ENCODE results near the gene TMIGD1. TPM values are rescaled to one million over a fixed set of nuclear protein-coding genes. Genes with fewer than 3 reads are reported as not detected.
A peak's percentile ranks its signal among the peaks of the same experiment; 100 is the strongest.

TMIGD1 gene
- total and polyA plus RNA-seq, 4 donors: not detected

- Histone ChIP-seq H3K27me3 (ENCODE audit: control insufficient read depth in 3 of 3, insufficient read depth in 3 of 3, low read length in 2 of 3) (no peaks in the 10 kb centered on the region), H3K4me1 (ENCODE audit: control insufficient read depth in 5 of 5, insufficient read depth in 5 of 5, low read length in 5 of 5) (peaks cover 4 to 25% (median 10%) of the 10 kb centered on the region in 5 donors), H3K36me3 (ENCODE audit: control insufficient read depth in 4 of 4, insufficient read depth in 4 of 4, low read length in 4 of 4) (no peaks in the 10 kb centered on the region), H3K9ac (ENCODE audit: insufficient read depth in 1 of 2, low read length in 2 of 2) (no peak overlapping the region), H3K9me3 (ENCODE audit: control insufficient read depth in 4 of 4, insufficient read depth in 3 of 4, low read length in 3 of 4) (no peaks in the 10 kb centered on the region), H3K27ac (ENCODE audit: low read depth in 1 of 2, low read length in 1 of 2) (peak overlapping the region; percentile 55 to 62), H3K4me3 (no peak overlapping the region)
- ATAC-seq (ENCODE audit: insufficient read depth, low FRiP score): no peak
- TF ChIP-seq CTCF (IDR thresholded peaks at IDR 0.05; ENCODE audit: control extremely low read depth, extremely low read depth): no peak
- no peak for DNase-seq
- 80 to 86% methylated on average over 5 of the region's 5 CpGs for WGBS, 2 donors
Observed at GRCh38 chr17:30341703-30342249, 7.9 kb upstream of the TMIGD1 start.

DNA sequence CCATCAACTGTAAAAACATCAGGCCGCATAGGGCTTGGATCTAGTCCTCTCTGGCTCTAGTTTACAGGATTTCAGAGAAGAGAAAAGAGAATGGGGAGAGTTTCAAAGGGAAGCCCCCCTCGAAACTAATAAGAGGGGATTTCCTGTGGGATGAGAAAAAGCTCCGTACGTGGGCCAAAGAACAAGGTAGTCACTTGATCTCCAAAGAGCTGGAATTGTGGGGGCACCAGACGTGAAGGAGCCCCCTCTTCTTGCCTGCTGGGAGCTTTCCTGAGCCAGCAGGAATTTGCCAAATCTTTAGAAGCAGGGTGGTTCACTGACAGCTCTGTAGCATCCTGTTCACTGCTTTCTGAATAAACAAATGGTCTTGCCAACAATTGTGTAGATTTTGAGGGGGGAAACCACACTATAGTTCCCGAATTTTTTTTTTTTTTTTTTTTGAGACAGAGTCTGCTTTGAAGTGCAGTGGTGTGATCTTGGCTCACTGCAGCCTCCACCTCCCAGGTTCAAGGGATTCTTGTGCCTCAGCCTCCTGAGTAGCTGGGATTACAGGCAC is 7.0 kb upstream of the TMIGD1 start:
- Histone ChIP-seq H3K36me3 (ENCODE audit: control insufficient read depth in 4 of 4, insufficient read depth in 4 of 4, low read length in 4 of 4) (no peaks in the 10 kb centered on the region), H3K9me3 (ENCODE audit: control insufficient read depth in 4 of 4, insufficient read depth in 3 of 4, low read length in 3 of 4) (no peaks in the 10 kb centered on the region), H3K27ac (ENCODE audit: low read depth in 1 of 2, low read length in 1 of 2) (peak overlapping the region; percentile 61 to 84), H3K9ac (ENCODE audit: insufficient read depth in 1 of 2, low read length in 2 of 2) (peak overlapping the region in 1 of 2 donors; percentile 39), H3K27me3 (ENCODE audit: control insufficient read depth in 3 of 3, insufficient read depth in 3 of 3, low read length in 2 of 3) (no peaks in the 10 kb centered on the region), H3K4me3 (no peak overlapping the region), H3K4me1 (ENCODE audit: control insufficient read depth in 5 of 5, insufficient read depth in 5 of 5, low read length in 5 of 5) (peaks cover 4 to 25% (median 8%) of the 10 kb centered on the region in 5 donors)
- no peak for ATAC-seq (ENCODE audit: insufficient read depth, low FRiP score)
- no peak for TF ChIP-seq CTCF (IDR thresholded peaks at IDR 0.05; ENCODE audit: control extremely low read depth, extremely low read depth)
- 33 to 36% methylated on average over 6 of the region's 6 CpGs for WGBS, 2 donors
- DNase-seq: peak; percentile 28 to 78 (median 56)

DNA sequence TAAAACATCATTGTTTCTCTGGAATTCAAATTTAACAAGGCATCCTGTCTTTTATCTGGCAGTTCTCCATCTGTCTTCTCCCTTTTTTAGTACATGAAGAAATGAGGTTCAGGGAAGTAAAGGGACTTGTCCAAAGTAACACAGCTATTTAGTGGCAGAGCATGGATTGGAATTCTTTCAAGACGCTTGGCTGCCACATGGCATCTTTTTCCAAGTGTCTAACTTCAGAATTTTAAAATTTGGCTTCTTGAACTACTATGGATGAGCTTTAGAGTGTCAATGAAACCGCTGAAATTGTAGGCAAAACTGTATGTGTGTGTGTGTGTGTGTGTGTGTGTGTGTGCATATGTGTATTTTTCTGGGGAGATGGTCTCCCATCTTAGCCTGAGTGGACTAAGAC is 5.2 kb upstream of the TMIGD1 start:
- H3K4me3 ChIP-seq: no peak overlapping the region
- peaks cover 0 to 18% (median 4%) of the 10 kb centered on the region in 5 donors for H3K4me1 ChIP-seq (ENCODE audit: control insufficient read depth in 5 of 5, insufficient read depth in 5 of 5, low read length in 5 of 5)
- H3K27me3 ChIP-seq (ENCODE audit: control insufficient read depth in 3 of 3, insufficient read depth in 3 of 3, low read length in 2 of 3): no peaks in the 10 kb centered on the region
- no peak overlapping the region for H3K9ac ChIP-seq (ENCODE audit: insufficient read depth in 1 of 2, low read length in 2 of 2)
- ATAC-seq (ENCODE audit: insufficient read depth, low FRiP score): no peak
- H3K27ac ChIP-seq (ENCODE audit: low read depth in 1 of 2, low read length in 1 of 2): no peak overlapping the region
- no peak for TF ChIP-seq CTCF (IDR thresholded peaks at IDR 0.05; ENCODE audit: control extremely low read depth, extremely low read depth)
- no peaks in the 10 kb centered on the region for H3K36me3 ChIP-seq (ENCODE audit: control insufficient read depth in 4 of 4, insufficient read depth in 4 of 4, low read length in 4 of 4)
- WGBS, 2 donors: 88% methylated on average over 2 of the region's 2 CpGs
- no peak for DNase-seq
- no peaks in the 10 kb centered on the region for H3K9me3 ChIP-seq (ENCODE audit: control insufficient read depth in 4 of 4, insufficient read depth in 3 of 4, low read length in 3 of 4)
